HUES6 (cell line): ENCODE data around the gene SLC25A21.

Experiments used
- H3K27ac ChIP-seq: 2 replicates; pipeline ENCODE4 v1.7.0; 2013; ENCODE audit warnings: low read depth, mild to moderate bottlenecking, low read length, inconsistent platforms
- H3K27me3 ChIP-seq: 2 replicates; pipeline ENCODE4 v1.6.1; 2013; ENCODE audit warnings: low read length; ENCODE audit not compliant: control insufficient read depth, insufficient read depth
- H3K36me3 ChIP-seq: 2 replicates; pipeline ENCODE4 v1.6.1; 2013; ENCODE audit warnings: low read length; ENCODE audit not compliant: control insufficient read depth, insufficient read depth
- H3K4me1 ChIP-seq: 2 replicates; pipeline ENCODE4 v1.6.1; 2013; ENCODE audit warnings: low read length; ENCODE audit not compliant: control insufficient read depth, insufficient read depth
- H3K4me3 ChIP-seq: 2 replicates; pipeline ENCODE4 v1.5.1; 2013; ENCODE audit warnings: low read depth, low read length
- H3K9ac ChIP-seq: one replicate; pipeline ENCODE4 v1.6.1; 2013; ENCODE audit warnings: mild to moderate bottlenecking, low read length
- H3K9me3 ChIP-seq: 2 replicates; pipeline ENCODE4 v1.6.1; 2013; ENCODE audit warnings: low read depth, low read length; ENCODE audit not compliant: control insufficient read depth, insufficient read depth

SLC25A21 gene

DNA sequence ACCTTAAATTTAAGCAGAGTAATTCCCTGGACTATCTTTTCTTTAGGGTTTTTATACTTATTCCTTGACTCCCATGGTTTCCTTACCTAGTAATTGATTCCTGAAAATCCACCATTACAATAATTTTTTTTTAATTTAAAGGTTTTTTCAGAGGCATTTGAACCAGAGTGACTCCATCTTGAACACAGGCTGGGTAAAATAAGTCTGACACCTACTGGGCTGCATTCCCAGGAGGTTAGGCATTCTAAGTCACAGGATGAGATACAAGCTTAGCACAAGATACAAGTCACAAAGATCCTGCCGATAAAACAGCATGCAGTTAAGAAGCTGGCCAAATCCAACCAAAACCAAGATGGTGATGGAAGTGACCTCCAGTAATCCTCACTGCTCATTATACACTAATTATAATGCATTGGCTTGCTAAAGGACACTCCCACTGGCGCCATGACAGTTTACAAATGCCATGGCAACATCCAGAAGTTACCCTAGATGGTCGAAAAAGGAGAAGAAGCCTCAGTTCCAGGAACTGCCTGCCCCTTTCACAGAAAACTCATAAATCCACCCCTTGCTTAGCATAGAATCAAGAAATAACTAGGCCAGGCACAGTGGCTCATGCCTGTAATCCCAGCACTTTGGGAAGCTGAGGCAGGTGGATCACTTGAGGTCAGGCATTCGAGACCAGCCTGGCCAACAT lies 53.6 kb downstream of the SLC25A21 start:
- Histone ChIP-seq H3K4me1 (peaks cover 11% of the 10 kb centered on the region; the same call in 1 of the 2 replicates), H3K36me3 (no peaks in the 10 kb centered on the region), H3K9me3 (peaks cover 4% of the 10 kb centered on the region; the same call in 1 of the 2 replicates), H3K27ac (no peak overlapping the region), H3K4me3 (no peak overlapping the region), H3K27me3 (no peaks in the 10 kb centered on the region), H3K9ac (no peak overlapping the region)

DNA sequence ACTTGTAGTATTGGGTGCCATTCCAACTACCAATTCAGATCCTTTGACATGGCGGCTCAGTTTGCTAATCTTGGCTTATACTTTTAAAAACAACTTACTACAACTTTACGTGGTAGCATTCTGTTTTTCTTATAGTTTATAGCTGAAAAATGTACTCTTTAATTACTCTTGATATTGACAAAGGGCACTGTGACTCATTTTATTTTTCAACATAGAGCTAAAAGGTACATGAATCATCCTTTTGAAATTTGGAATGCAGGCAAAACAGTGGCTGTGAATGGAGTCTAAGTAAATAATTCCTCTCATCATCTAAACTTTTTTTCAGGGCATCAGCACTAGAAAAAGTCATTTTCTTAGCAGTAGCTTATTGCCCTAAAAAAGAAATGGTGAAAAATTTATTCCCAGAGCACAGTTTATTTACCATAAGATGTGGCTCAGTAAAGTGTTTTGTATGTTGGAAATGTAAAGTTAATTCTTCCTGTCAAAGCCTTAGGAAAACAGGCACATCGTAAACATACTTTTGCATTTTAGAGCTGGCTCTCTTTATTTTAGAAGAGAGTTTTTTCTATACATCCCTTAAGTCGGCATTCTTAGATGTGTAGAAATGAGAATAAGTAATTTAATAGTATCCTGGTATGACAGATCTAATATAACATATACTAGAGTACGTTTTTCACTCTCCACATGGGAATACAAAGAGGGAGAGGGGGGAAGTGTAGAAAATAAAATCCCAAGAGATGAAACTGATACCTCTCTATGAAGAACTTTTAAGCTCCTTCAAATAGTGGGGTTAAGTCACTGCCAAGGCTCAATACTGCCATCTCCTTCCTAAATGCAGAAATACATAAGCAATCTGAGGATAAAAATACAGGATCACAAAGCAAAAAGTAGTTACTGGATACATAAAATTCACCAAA lies 55.2 kb downstream of the SLC25A21 start:
- Histone ChIP-seq H3K9me3 (peaks cover 4% of the 10 kb centered on the region; the same call in 1 of the 2 replicates), H3K4me3 (no peak overlapping the region), H3K4me1 (peaks cover 8% of the 10 kb centered on the region; the same call in 1 of the 2 replicates), H3K27ac (no peak overlapping the region), H3K9ac (no peak overlapping the region), H3K36me3 (no peaks in the 10 kb centered on the region), H3K27me3 (no peaks in the 10 kb centered on the region)

DNA sequence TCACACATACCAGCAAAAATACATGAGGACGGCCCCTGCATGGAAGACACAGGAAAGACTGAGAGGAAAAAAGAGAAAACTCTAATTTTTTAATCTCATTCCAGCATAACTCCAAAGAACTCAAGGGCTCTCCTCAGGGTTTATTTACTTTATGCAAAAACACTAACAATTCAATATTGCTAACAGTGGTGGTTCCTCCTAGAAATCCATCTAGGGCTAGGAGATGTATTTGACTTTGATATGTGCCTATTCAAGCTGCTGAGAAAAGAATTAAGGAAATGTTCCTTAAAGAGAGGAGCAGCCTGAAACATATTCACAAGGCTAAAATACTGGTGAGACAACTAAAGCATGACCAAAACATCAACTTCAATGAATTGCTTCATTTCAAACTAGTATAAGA lies 57.0 kb downstream of the SLC25A21 start:
- Histone ChIP-seq H3K27me3 (no peaks in the 10 kb centered on the region), H3K9ac (no peak overlapping the region), H3K4me3 (no peak overlapping the region), H3K36me3 (no peaks in the 10 kb centered on the region), H3K9me3 (peaks cover 4% of the 10 kb centered on the region; the same call in 1 of the 2 replicates), H3K27ac (no peak overlapping the region), H3K4me1 (peaks cover 6% of the 10 kb centered on the region; the same call in 1 of the 2 replicates)

DNA sequence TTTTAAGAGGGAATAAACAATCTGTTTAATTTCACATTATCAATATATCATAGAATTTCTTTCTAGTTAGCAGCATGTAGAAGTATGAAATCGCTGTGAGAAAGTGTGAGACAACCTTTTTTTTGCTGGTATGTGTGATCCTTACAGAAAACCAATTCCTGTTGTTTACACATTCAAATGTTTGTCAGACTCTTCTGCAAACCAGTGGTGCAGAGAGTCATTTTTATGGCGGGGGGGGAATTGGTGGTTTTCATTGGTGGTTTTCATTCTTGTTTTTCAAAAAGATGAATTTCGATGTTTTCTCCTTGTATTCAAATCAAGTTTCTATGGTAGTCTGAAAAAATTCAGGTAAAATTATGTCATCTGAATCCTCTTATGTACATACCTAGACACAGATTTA lies 57.8 kb downstream of the SLC25A21 start:
- Histone ChIP-seq H3K9me3 (peaks cover 4% of the 10 kb centered on the region; the same call in 1 of the 2 replicates), H3K9ac (no peak overlapping the region), H3K27me3 (no peaks in the 10 kb centered on the region), H3K36me3 (no peaks in the 10 kb centered on the region), H3K4me1 (peaks cover 6% of the 10 kb centered on the region; the same call in 1 of the 2 replicates), H3K4me3 (no peak overlapping the region), H3K27ac (no peak overlapping the region)

DNA sequence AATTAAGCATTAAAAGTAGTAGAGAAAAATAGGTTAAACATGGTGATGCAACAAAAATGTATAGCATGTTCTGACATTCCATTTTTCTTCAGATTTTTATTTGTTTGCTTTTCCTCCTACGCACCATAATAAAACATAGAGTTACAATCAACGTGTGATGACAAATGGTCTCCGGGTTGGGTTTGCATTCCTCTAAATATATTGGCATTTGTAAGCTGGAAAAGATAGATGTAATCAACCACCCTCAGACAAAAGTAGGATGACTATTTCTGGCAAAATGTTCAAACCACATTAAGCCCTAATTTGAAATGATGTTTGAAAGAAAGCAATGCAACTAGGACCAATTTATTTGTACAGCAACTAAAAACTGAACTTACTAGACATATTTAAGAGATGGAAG lies 58.4 kb downstream of the SLC25A21 start:
- Histone ChIP-seq H3K4me1 (peaks cover 6% of the 10 kb centered on the region; the same call in 1 of the 2 replicates), H3K9me3 (peaks cover 3% of the 10 kb centered on the region; the same call in 1 of the 2 replicates), H3K27me3 (no peaks in the 10 kb centered on the region), H3K9ac (no peak overlapping the region), H3K27ac (no peak overlapping the region), H3K4me3 (no peak overlapping the region), H3K36me3 (no peaks in the 10 kb centered on the region)

DNA sequence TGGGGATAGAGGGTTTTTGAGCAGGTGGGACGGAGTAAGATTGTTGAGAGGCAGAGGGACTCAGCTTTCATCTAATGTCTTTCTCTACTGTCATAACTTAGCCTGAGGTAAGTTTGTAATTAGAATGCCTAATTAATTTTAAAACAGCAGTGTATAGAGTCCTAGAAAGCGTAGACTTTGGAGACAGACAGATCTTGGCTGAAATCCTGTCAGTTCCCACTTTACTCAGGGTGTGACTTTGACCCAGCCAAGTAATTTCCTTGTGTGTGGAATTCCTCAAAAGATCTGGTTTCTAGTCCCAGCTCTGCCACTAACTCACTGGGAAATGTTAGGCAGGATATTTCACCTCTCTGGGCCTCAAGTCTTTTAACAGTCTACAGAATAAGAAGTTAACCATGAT lies 74.3 kb downstream of the SLC25A21 start:
- H3K27ac ChIP-seq: no peak overlapping the region
- H3K27me3 ChIP-seq: no peaks in the 10 kb centered on the region
- no peak overlapping the region for H3K9ac ChIP-seq
- H3K4me1 ChIP-seq: no peaks in the 10 kb centered on the region
- H3K9me3 ChIP-seq: no peaks in the 10 kb centered on the region
- H3K36me3 ChIP-seq: no peaks in the 10 kb centered on the region
- H3K4me3 ChIP-seq: no peak overlapping the region

DNA sequence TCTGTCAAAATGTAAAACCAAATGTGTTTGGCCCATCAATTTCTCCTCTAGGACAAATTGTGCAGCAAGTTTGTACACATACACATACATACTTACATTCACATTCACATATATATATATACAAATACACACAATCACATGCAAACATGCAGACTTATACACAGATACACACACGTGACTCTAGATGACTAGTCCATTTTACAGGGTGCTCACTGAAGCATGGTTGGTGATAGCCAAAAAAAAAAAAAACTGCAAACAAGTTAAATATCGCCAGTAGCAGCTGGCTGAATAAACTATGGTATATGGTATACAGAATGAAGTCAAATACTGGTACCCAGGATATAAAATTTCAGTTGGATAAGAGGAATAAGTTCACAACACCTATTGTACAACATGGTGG lies 77.9 kb downstream of the SLC25A21 start:
- H3K9me3 ChIP-seq: no peaks in the 10 kb centered on the region
- H3K9ac ChIP-seq: no peak overlapping the region
- no peak overlapping the region for H3K4me3 ChIP-seq
- H3K27ac ChIP-seq: no peak overlapping the region
- H3K4me1 ChIP-seq: no peaks in the 10 kb centered on the region; the same call in 1 of the 2 replicates
- H3K27me3 ChIP-seq: no peaks in the 10 kb centered on the region
- no peaks in the 10 kb centered on the region for H3K36me3 ChIP-seq

DNA sequence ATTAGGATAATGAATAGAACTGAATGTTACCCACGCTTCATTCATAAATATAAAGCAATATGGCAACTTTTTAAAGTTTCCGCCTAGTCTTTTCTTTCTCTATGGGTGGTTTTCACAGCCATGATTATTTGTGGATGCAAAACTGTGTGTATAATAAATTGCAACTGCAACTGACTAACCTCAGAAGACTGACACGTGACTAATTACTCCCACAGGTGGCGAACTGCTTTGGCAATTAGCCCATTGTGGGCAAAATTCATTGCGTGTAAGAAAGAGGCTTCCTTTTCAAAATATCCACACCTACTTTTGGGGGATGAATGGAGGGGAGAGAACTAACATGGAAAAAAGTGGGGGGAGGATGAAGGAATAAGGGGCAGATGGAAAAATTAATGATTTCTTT lies 79.0 kb downstream of the SLC25A21 start:
- Histone ChIP-seq H3K36me3 (no peaks in the 10 kb centered on the region), H3K9ac (no peak overlapping the region), H3K27ac (no peak overlapping the region), H3K4me3 (no peak overlapping the region), H3K4me1 (no peaks in the 10 kb centered on the region; the same call in 1 of the 2 replicates), H3K9me3 (no peaks in the 10 kb centered on the region), H3K27me3 (no peaks in the 10 kb centered on the region)

DNA sequence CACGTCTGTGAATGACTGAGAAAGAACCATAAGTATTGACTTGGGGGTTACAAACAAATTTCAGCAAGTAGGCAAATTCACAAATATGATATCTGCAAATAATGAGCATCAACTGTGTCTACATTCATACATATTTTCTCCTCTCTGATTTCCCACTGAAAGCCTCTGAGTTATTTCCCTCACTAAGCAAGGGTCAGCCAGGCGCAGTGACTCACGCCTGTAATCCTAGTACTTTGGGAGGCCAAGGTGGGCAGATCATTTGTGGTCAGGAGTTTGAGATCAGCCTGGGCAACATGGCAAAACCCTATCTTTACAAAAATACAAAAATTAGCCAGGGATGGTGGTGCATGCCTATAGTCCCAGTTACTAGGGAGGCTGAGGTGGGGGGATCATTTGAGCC lies 80.8 kb downstream of the SLC25A21 start:
- Histone ChIP-seq H3K9ac (no peak overlapping the region), H3K36me3 (no peaks in the 10 kb centered on the region), H3K27ac (no peak overlapping the region), H3K27me3 (no peaks in the 10 kb centered on the region), H3K4me3 (no peak overlapping the region), H3K9me3 (no peaks in the 10 kb centered on the region), H3K4me1 (no peaks in the 10 kb centered on the region; the same call in 1 of the 2 replicates)

DNA sequence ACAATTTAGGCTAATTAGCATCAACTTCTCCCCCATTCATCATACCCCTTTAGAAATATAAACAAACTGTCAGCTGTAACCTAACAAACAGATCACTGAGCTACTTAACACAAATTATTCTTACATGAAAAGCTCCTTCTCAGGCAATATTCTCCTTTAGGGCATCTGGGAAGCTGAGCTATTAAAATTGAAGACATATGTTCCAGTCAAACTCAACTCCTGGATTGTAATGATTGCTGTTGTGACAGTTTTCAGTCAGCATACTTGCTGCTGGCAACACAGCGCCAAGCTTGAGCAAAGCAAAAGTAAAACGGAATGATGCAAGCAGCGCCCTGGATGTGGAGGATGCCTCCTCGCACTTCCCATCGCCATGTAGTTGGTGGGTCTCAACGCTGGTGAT lies 82.4 kb downstream of the SLC25A21 start:
- H3K9me3 ChIP-seq: no peaks in the 10 kb centered on the region
- no peak overlapping the region for H3K9ac ChIP-seq
- H3K4me3 ChIP-seq: no peak overlapping the region
- H3K27ac ChIP-seq: no peak overlapping the region
- H3K27me3 ChIP-seq: no peaks in the 10 kb centered on the region
- no peaks in the 10 kb centered on the region; the same call in 1 of the 2 replicates for H3K4me1 ChIP-seq
- H3K36me3 ChIP-seq: no peaks in the 10 kb centered on the region

DNA sequence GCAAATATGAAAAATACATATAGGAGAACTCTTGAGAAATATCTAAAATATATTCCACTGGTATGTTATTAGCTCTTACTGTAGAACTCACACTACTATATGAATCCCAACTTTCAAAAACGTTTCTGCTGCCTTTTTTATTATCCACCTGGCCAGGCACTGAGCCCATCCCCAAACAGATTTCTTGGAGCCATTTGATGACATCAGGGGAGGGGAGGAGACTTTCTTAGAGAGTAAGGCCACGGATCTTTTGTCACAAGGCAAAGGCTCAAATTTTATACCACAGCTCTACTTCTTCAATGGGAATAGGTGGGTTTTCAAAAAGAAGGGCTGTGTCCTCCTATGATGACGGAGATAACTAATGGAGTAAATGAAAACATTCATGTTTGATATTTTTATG lies 83.0 kb downstream of the SLC25A21 start:
- Histone ChIP-seq H3K4me1 (no peaks in the 10 kb centered on the region; the same call in 1 of the 2 replicates), H3K9me3 (no peaks in the 10 kb centered on the region), H3K4me3 (no peak overlapping the region), H3K36me3 (no peaks in the 10 kb centered on the region), H3K9ac (no peak overlapping the region), H3K27ac (no peak overlapping the region), H3K27me3 (no peaks in the 10 kb centered on the region)
